Measurements from ENCODE around the gene PITPNM3. TPM values are rescaled to one million over a fixed set of nuclear protein-coding genes. Genes with fewer than 3 reads are reported as not detected.
A peak's percentile ranks its signal among the peaks of the same experiment; 100 is the strongest.

The PITPNM3 gene
- total and polyA plus RNA-seq, 2 of the 8 experiments (the other 6 are each of a cell fraction or from before 2014, with no cell fraction given) = 1.7 to 3.1 TPM

DNA sequence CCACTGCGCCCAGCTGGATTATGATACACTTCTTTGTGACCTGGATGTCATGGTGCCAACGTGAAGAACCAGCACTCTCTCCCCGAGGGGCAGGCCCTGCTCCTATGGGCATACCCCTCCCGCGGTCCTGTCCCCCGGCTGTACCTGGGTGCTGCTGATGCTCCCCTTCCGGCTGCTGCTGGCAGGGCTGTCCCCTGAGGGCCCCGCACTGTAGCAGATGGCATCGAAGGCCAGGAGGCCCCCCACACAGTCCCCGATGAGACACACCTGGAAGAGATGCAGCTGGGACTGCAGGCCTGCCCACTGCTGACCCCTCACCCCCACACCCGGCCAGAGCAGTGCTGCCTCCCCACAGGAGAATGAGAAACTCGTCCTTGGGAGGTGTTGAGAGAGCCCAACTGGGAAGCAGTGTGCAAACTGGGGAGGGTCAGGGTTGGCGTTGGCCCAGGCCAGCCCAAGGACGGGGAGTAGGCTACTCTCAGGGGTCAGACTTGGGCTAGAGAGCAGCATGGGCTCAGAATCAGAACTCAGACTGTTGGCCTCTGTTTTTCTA lies 78.4 kb downstream of the PITPNM3 start:
- H3K56ac ChIP-seq (replicated peaks; ENCODE audit: insufficient read length, low read depth, low read length) = no peak overlapping the region
- ChIA-PET POLR2A (ENCODE audit: partially characterized antibody) (no interaction called here), CTCF (ENCODE audit: partially characterized antibody) (interaction anchor here (1.3 kb wide), 1 partner anchor 16 kb away, joined by 3 read pairs; no protein-coding TSS in a partner anchor)
- no peak overlapping the region for H3K18ac ChIP-seq (ENCODE audit: extremely low read depth, low read length)
- no peaks in the 10 kb centered on the region for H3K79me2 ChIP-seq (ENCODE audit: control insufficient read depth in 1 of 2, insufficient read depth in 2 of 2, low read length in 2 of 2)
- H3K14ac ChIP-seq (ENCODE audit: insufficient read length) = no peak overlapping the region
- H3K36me3 ChIP-seq (ENCODE audit: control insufficient read depth in 2 of 4, insufficient read depth in 4 of 4, low read length in 3 of 4) = no peaks in the 10 kb centered on the region
- no peak overlapping the region for H2BK15ac ChIP-seq (ENCODE audit: low read length)
- no peak overlapping the region for H3K27ac ChIP-seq (ENCODE audit: low read depth, low read length)
- H4K20me1 ChIP-seq (replicated peaks in 1 of 2; ENCODE audit: control insufficient read depth in 1 of 2, insufficient read depth in 2 of 2, low read length in 2 of 2) = no peaks in the 10 kb centered on the region
- DNase-seq (ENCODE audit: low read depth in 1 of 2, low spot score in 2 of 2) = no peak
- no peaks in the 10 kb centered on the region for H3K27me3 ChIP-seq (replicated peaks in 1 of 4; ENCODE audit: control insufficient read depth in 3 of 4, extremely low read depth in 1 of 4, insufficient read depth in 3 of 4, low read length in 3 of 4)
- H2BK5ac ChIP-seq (ENCODE audit: low read depth, low read length) = no peak overlapping the region
- no peak overlapping the region for H3K4me2 ChIP-seq (ENCODE audit: insufficient read depth in 1 of 2, low read depth in 2 of 2, low read length in 2 of 2)
- H3K23me2 ChIP-seq (ENCODE audit: low read depth, low read length) = no peaks in the 10 kb centered on the region
- H4K5ac ChIP-seq (ENCODE audit: insufficient read length, low read depth, low read length) = no peak overlapping the region
- H2AFZ ChIP-seq (ENCODE audit: low read length) = no peak overlapping the region
- H4K8ac ChIP-seq (ENCODE audit: extremely low read depth, insufficient read depth, low read length) = peak overlapping the region; percentile 14
- no peak overlapping the region for H2AK5ac ChIP-seq (ENCODE audit: low read depth, low read length)
- no peak overlapping the region for H2BK12ac ChIP-seq (ENCODE audit: low read depth, low read length)
- H2BK120ac ChIP-seq (replicated peaks; ENCODE audit: low read depth, low read length) = no peak overlapping the region
- H3K4ac ChIP-seq (replicated peaks; ENCODE audit: insufficient read length, low read depth, low read length) = no peak overlapping the region
- H3K4me3 ChIP-seq (ENCODE audit: extremely low read depth in 1 of 4, insufficient read depth in 2 of 4, low read depth in 3 of 4, low read length in 4 of 4) = no peak overlapping the region
- H3K79me1 ChIP-seq (ENCODE audit: low read depth, low read length) = no peaks in the 10 kb centered on the region
- peaks cover 0 to 4% (median 2%) of the 10 kb centered on the region in 4 experiments; a peak in 3 of 7 replicates for H3K4me1 ChIP-seq (replicated peaks in 1 of 4; ENCODE audit: control insufficient read depth in 3 of 4, insufficient read depth in 4 of 4, low read length in 3 of 4)
- no peaks in the 10 kb centered on the region for H3K9me3 ChIP-seq (ENCODE audit: insufficient read depth in 2 of 2, low read depth in 1 of 2, low read length in 1 of 2)
- H4K91ac ChIP-seq (replicated peaks; ENCODE audit: insufficient read length, low read length) = no peak overlapping the region
- H3K9ac ChIP-seq (replicated peaks in 1 of 4; ENCODE audit: extremely low read depth in 1 of 4, low read depth in 3 of 4, low read length in 3 of 4) = no peak overlapping the region
- no peak overlapping the region for H3K23ac ChIP-seq (ENCODE audit: insufficient read length)
- FAIRE-seq = no peak
- WGBS, 2 experiments (ENCODE audit: extremely low coverage in 1 of 2, insufficient coverage in 1 of 2, insufficient read length in 1 of 2, insufficient replicate concordance in 2 of 2, low coverage in 1 of 2, low lambda C conversion rate in 2 of 2, missing lambda C conversion rate in 1 of 2) = 91% methylated on average over 13 of the region's 14 CpGs; no CpG with 5 or more reads in 1 of the 2 experiments
- H2BK20ac ChIP-seq (ENCODE audit: low read length) = no peak overlapping the region
- TF ChIP-seq EP300 (IDR thresholded peaks at IDR 0.05; ENCODE audit: borderline replicate concordance in 1 of 2, low read depth in 2 of 2, low read length in 2 of 2) (no peak), TCF12 (IDR thresholded peaks at IDR 0.05; ENCODE audit: low read depth, low read length) (no peak), MAFK (IDR thresholded peaks at IDR 0.05; ENCODE audit: low read depth, low read length) (no peak), CBX8 (IDR thresholded peaks at IDR 0.05; ENCODE audit: borderline replicate concordance, low read depth, low read length) (no peak), HDAC2 (IDR thresholded peaks at IDR 0.05; ENCODE audit: borderline replicate concordance in 1 of 2, low read depth in 2 of 2, low read length in 2 of 2) (no peak), MAX (IDR thresholded peaks at IDR 0.05) (no peak), ATF2 (IDR thresholded peaks at IDR 0.05; ENCODE audit: low read length) (no peak), RXRA (IDR thresholded peaks at IDR 0.05; ENCODE audit: insufficient read depth, low read depth, low read length) (no peak), SIN3A (conservative IDR thresholded peaks at IDR 0.05 in 1 of 2, IDR thresholded peaks at IDR 0.05 in 1 of 2; ENCODE audit: low read depth in 1 of 2, low read length in 2 of 2) (no peak), HDAC6 (IDR thresholded peaks at IDR 0.05; ENCODE audit: low read depth, low read length) (no peak), FOSL1 (IDR thresholded peaks at IDR 0.05; ENCODE audit: insufficient read depth, low read depth, low read length) (no peak)
